ENCODE data around the gene TBL1X. TPM values are rescaled to one million over a fixed set of nuclear protein-coding genes. Genes with fewer than 3 reads are reported as not detected.

TBL1X gene
- total and polyA plus RNA-seq, 2 donors (not counting 3 experiments of a cell fraction or from before 2014, with no cell fraction given): 8.7 to 25.3 TPM

DNA sequence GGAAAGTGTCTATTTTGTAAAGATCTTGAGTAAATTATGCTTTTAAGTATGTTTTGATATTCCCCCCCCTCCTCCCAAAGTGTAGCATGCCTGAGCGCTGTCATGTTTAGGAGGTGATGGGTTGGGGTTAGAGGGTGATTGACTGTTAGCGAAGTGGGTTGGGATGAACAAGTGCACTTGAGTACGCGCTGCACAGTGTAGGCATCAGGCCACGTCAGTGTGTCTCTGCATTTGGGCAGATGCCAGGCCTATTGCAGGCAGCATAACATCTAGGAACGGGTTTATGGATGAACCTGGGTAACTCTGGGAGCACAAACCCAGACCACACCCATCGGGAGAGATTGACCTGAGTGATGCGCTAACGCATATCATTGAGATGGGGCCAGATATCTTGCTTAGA lies 111.2 kb downstream of the TBL1X start:
- H3K27me3 ChIP-seq (ENCODE audit: control insufficient read depth in 2 of 2, insufficient read depth in 2 of 2, low read length in 2 of 2): no peaks in the 10 kb centered on the region
- ChIA-PET CTCF (no interaction called here), POLR2A (no interaction called here)
- intact Hi-C loops (cut with micrococcal nuclease) (no loop called here), dilution Hi-C loops (cut with MboI; ENCODE audit: extremely low pct_ligation_motif_present, low sequenced_read_pairs) (no loop called here)
- no peaks in the 10 kb centered on the region for H4K20me1 ChIP-seq (replicated peaks; ENCODE audit: control insufficient read depth, extremely low read depth, insufficient read depth, low read length)
- H3K9me1 ChIP-seq (replicated peaks; ENCODE audit: control insufficient read depth, extremely low read depth, insufficient read depth, low read length): no peaks in the 10 kb centered on the region
- H3K27ac ChIP-seq (ENCODE audit: insufficient read depth, low read depth, low read length): no peak overlapping the region
- no peak overlapping the region for H3K9ac ChIP-seq (replicated peaks; ENCODE audit: extremely low read depth, insufficient read depth, low read length)
- H3K4me3 ChIP-seq (replicated peaks in 1 of 3; ENCODE audit: insufficient read depth in 1 of 3, low read depth in 1 of 3, low read length in 3 of 3): no peak overlapping the region
- FAIRE-seq: no peak
- no peaks in the 10 kb centered on the region for H3K9me3 ChIP-seq (replicated peaks; ENCODE audit: control insufficient read depth, insufficient read depth, low read length)
- H3K79me2 ChIP-seq (ENCODE audit: control insufficient read depth, insufficient read depth, low read length): no peaks in the 10 kb centered on the region
- TF ChIP-seq EZH2 (IDR thresholded peaks at IDR 0.05; ENCODE audit: borderline replicate concordance, low read depth, low read length, severe bottlenecking) (no peak), FOS (IDR thresholded peaks at IDR 0.05; ENCODE audit: borderline replicate concordance, insufficient read depth, low read length) (no peak), MYC (IDR thresholded peaks at IDR 0.05; ENCODE audit: low read depth, low read length) (no peak), JUN (IDR thresholded peaks at IDR 0.05; ENCODE audit: borderline replicate concordance, insufficient read depth, insufficient read length, low read depth) (no peak), POLR2A (IDR thresholded peaks at IDR 0.05; ENCODE audit: low read depth, low read length) (no peak), GATA2 (IDR thresholded peaks at IDR 0.05; ENCODE audit: insufficient read depth, insufficient read length, low read depth, low read length) (no peak), POLR2AphosphoS5 (IDR thresholded peaks at IDR 0.05; ENCODE audit: insufficient read depth, low read depth, low read length) (no peak)
- TF ChIP-seq, protein P1, sequence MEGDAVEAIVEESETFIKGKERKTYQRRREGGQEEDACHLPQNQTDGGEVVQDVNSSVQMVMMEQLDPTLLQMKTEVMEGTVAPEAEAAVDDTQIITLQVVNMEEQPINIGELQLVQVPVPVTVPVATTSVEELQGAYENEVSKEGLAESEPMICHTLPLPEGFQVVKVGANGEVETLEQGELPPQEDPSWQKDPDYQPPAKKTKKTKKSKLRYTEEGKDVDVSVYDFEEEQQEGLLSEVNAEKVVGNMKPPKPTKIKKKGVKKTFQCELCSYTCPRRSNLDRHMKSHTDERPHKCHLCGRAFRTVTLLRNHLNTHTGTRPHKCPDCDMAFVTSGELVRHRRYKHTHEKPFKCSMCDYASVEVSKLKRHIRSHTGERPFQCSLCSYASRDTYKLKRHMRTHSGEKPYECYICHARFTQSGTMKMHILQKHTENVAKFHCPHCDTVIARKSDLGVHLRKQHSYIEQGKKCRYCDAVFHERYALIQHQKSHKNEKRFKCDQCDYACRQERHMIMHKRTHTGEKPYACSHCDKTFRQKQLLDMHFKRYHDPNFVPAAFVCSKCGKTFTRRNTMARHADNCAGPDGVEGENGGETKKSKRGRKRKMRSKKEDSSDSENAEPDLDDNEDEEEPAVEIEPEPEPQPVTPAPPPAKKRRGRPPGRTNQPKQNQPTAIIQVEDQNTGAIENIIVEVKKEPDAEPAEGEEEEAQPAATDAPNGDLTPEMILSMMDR (IDR thresholded peaks at IDR 0.05; ENCODE audit: extremely low read depth in 1 of 2, insufficient read depth in 1 of 2, low read depth in 1 of 2, low read length in 2 of 2): no peak
- TF ChIP-seq, protein P2, sequence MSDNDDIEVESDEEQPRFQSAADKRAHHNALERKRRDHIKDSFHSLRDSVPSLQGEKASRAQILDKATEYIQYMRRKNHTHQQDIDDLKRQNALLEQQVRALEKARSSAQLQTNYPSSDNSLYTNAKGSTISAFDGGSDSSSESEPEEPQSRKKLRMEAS (IDR thresholded peaks at IDR 0.05; ENCODE audit: insufficient read depth, insufficient read length): no peak
- H2AFZ ChIP-seq (ENCODE audit: low read depth, low read length): no peak overlapping the region
- no peak for DNase-seq (ENCODE audit: low read depth, low spot score)
- no TSS peak for BruUV-seq (replicated peaks)
- H3K4me2 ChIP-seq (ENCODE audit: insufficient read depth, low read length): no peak overlapping the region
- H3K36me3 ChIP-seq (ENCODE audit: control insufficient read depth in 2 of 2, extremely low read depth in 1 of 2, insufficient read depth in 2 of 2, low read length in 2 of 2): no peaks in the 10 kb centered on the region
- peaks cover 3% of the 10 kb centered on the region for H3K4me1 ChIP-seq (ENCODE audit: control insufficient read depth, extremely low read depth, insufficient read depth, low read length)

Measured in endothelial cell of umbilical vein (primary cell).